Hepatocyte (in vitro differentiated cells): ENCODE data around the gene ORC2. TPM values are rescaled to one million over a fixed set of nuclear protein-coding genes. Genes with fewer than 3 reads are reported as not detected.
"Not testable (repeated sequence)": the region's sequence is repeated elsewhere in the genome, so short reads cannot be mapped to it uniquely, and the experiment has no call there.

Source experiments
- DNase-seq: peaks from one replicate; pipeline ENCODE4 v3.0.0-alpha.2; 2016; ENCODE audit warnings: low spot score
- H2AFZ ChIP-seq: fragments of 200-600 bp; sonication (generic); 2 replicates; pipeline ENCODE4 v1.6.0; 2016; ENCODE audit warnings: antibody characterized with exemption, mild to moderate bottlenecking
- H3K27ac ChIP-seq: fragments of 200-600 bp; sonication (generic); 2 replicates; pipeline ENCODE4 v1.5.1; 2016; ENCODE audit warnings: mild to moderate bottlenecking
- H3K27me3 ChIP-seq: fragments of 200-600 bp; sonication (generic); 2 replicates; pipeline ENCODE4 v1.6.1; 2016
- H3K36me3 ChIP-seq: fragments of 200-600 bp; sonication (generic); replicated peaks from 2 replicates; pipeline ENCODE4 v1.5.1; 2016; ENCODE audit warnings: low read depth; ENCODE audit not compliant: insufficient read depth
- H3K4me1 ChIP-seq: fragments of 200-600 bp; sonication (generic); 2 replicates; pipeline ENCODE4 v1.5.1; 2016; ENCODE audit warnings: mild to moderate bottlenecking, moderate library complexity; ENCODE audit not compliant: insufficient read depth
- H3K4me2 ChIP-seq: fragments of 200-600 bp; sonication (generic); 2 replicates; pipeline ENCODE4 v1.6.0; 2016
- H3K4me3 ChIP-seq: fragments of 200-600 bp; sonication (generic); 2 replicates; pipeline ENCODE4 v1.5.1; 2016; ENCODE audit warnings: mild to moderate bottlenecking
- H3K79me2 ChIP-seq: fragments of 200-600 bp; sonication (generic); 2 replicates; pipeline ENCODE4 v1.6.0; 2017; ENCODE audit warnings: mild to moderate bottlenecking
- H3K9me2 ChIP-seq: fragments of 200-600 bp; sonication (generic); replicated peaks from 2 replicates; pipeline ENCODE4 v1.6.0; 2017; ENCODE audit warnings: mild to moderate bottlenecking; ENCODE audit not compliant: insufficient read depth
- H3K9me3 ChIP-seq: fragments of 200-600 bp; sonication (generic); 2 replicates; pipeline ENCODE4 v1.5.1; 2016; ENCODE audit warnings: low read depth, mild to moderate bottlenecking
- H4K20me1 ChIP-seq: fragments of 200-600 bp; sonication (generic); 2 replicates; pipeline ENCODE4 v1.6.0; 2016; ENCODE audit warnings: mild to moderate bottlenecking; ENCODE audit not compliant: insufficient read depth, poor library complexity, severe bottlenecking
- EZH2 ChIP-seq: fragments of 200-600 bp; sonication (generic); IDR thresholded peaks from 2 replicates; pipeline ENCODE4 v1.6.1; 2016; ENCODE audit warnings: antibody characterized with exemption, mild to moderate bottlenecking, borderline replicate concordance
- EZH2phosphoT487 ChIP-seq: fragments of 200-600 bp; sonication (generic); IDR thresholded peaks from one replicate; pipeline ENCODE4 v1.6.1; 2018; ENCODE audit warnings: antibody characterized with exemption, mild to moderate bottlenecking, low read depth, moderate library complexity; ENCODE audit not compliant: unreplicated experiment, severe bottlenecking
- WGBS: methylation state at CpG from one replicate; pipeline ENCODE4 v1.1.6; 2016; ENCODE audit warnings: low lambda C conversion rate; ENCODE audit errors: missing lambda C conversion rate; 5-methylcytosine and 5-hydroxymethylcytosine counted together
- polyA plus RNA-seq: library from polyadenylated mRNA; unstranded; fragments of >200 nt; fragmentation: Nextera tagmentation; extraction: Ambion mirVana; gene quantifications from 2 replicates; pipeline ENCODE4 v1.2.1, GENCODE V29; 2016
- total RNA-seq: library from RNA; depleted of rRNA; stranded (reverse); fragments of >200 nt; gene quantifications from 2 replicates; pipeline ENCODE4 v1.2.3, GENCODE V29; 2014
- TF ChIP-seq, protein P1 (sequence below): fragments of 200-600 bp; sonication (generic); IDR thresholded peaks from 2 replicates; pipeline ENCODE4 v1.5.1; 2016; ENCODE audit warnings: antibody characterized with exemption, mild to moderate bottlenecking; ENCODE audit not compliant: poor library complexity

ORC2 gene
- total and polyA plus RNA-seq, 2 experiments from 2014 or later: 11.4 to 18.1 TPM

DNA sequence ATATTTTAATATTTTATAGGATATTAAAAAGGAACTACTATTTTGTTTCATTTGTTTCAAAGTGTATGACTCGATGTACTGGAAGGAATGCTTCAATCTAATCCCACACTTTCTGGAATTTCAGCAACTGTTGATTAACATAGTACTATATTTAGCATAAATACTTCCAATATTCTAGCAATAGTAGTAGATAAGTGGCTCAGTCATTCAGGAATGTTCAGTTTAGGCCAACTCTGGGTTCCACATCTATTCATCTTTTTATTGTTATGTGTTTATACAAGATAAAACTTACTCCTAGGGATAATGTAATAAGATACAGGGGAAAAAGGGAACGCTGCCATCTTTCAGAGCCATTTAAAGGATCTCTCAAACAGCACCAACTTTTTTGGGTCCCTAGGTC, 22.3 kb upstream of the ORC2 start:
- H3K9me2 ChIP-seq: no peaks in the 10 kb centered on the region
- TF ChIP-seq EZH2phosphoT487: no peak
- TF ChIP-seq EZH2: no peak
- TF ChIP-seq, protein P1, sequence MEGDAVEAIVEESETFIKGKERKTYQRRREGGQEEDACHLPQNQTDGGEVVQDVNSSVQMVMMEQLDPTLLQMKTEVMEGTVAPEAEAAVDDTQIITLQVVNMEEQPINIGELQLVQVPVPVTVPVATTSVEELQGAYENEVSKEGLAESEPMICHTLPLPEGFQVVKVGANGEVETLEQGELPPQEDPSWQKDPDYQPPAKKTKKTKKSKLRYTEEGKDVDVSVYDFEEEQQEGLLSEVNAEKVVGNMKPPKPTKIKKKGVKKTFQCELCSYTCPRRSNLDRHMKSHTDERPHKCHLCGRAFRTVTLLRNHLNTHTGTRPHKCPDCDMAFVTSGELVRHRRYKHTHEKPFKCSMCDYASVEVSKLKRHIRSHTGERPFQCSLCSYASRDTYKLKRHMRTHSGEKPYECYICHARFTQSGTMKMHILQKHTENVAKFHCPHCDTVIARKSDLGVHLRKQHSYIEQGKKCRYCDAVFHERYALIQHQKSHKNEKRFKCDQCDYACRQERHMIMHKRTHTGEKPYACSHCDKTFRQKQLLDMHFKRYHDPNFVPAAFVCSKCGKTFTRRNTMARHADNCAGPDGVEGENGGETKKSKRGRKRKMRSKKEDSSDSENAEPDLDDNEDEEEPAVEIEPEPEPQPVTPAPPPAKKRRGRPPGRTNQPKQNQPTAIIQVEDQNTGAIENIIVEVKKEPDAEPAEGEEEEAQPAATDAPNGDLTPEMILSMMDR: no peak
- no peaks in the 10 kb centered on the region for H3K4me1 ChIP-seq
- no peak overlapping the region for H2AFZ ChIP-seq
- no peaks in the 10 kb centered on the region for H3K36me3 ChIP-seq
- H4K20me1 ChIP-seq: no peaks in the 10 kb centered on the region
- H3K79me2 ChIP-seq: no peaks in the 10 kb centered on the region
- WGBS: 75% methylated on average over 2 of the region's 2 CpGs
- no peak overlapping the region for H3K27ac ChIP-seq
- no peaks in the 10 kb centered on the region for H3K9me3 ChIP-seq
- H3K4me3 ChIP-seq: no peak overlapping the region
- no peak overlapping the region for H3K4me2 ChIP-seq
- no peak for DNase-seq
- H3K27me3 ChIP-seq: no peaks in the 10 kb centered on the region

DNA sequence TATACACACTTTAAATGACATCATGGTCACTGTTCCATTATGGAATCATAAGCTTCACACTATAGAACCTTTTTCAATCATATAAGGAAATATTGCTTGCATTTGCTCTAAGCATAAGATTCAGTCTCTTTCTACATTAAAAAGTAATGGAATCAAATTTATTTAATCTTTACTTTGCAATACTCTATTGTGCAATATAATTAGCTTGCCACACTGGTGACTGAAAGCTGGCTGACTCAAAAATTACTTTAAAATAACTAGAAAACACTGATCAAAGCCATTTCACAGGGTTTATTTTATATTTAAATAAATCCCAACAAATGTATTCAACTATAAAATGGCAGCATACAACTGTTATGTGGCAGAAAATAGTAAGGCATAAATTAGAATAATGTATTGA, 13.2 kb upstream of the ORC2 start:
- no peaks in the 10 kb centered on the region for H3K4me1 ChIP-seq
- H2AFZ ChIP-seq: no peak overlapping the region
- no peaks in the 10 kb centered on the region for H3K9me2 ChIP-seq
- TF ChIP-seq EZH2phosphoT487: no peak
- TF ChIP-seq, protein P1: no peak
- no peak for TF ChIP-seq EZH2
- no peak for DNase-seq
- no peaks in the 10 kb centered on the region for H3K36me3 ChIP-seq
- no peak overlapping the region for H3K27ac ChIP-seq
- H3K4me2 ChIP-seq: no peak overlapping the region
- no peak overlapping the region for H3K4me3 ChIP-seq
- no peaks in the 10 kb centered on the region for H3K9me3 ChIP-seq
- H3K79me2 ChIP-seq: no peaks in the 10 kb centered on the region
- H4K20me1 ChIP-seq: no peaks in the 10 kb centered on the region
- no peaks in the 10 kb centered on the region for H3K27me3 ChIP-seq

DNA sequence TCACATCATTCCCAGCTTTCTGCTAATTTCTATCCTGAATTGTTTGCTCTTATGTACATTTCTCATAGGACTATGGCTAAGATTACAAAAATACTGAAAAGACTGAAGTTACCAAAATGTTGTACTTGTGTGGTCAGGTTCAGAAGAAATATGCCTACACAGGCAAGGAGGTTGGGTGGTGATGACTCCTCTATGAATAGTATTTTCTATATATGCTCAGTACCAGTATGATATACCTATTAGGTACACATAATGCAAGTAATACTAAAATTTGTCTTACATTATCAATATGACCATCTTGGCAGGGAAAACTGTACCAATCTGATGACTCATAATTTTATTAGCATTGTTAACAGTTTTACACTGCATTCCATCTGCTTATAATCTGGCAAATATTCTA, 12.2 kb upstream of the ORC2 start:
- H3K27ac ChIP-seq: no peak overlapping the region
- no peaks in the 10 kb centered on the region for H3K4me1 ChIP-seq
- no peak overlapping the region for H3K4me3 ChIP-seq
- no peaks in the 10 kb centered on the region for H3K27me3 ChIP-seq
- no peak for TF ChIP-seq EZH2
- TF ChIP-seq EZH2phosphoT487: no peak
- TF ChIP-seq, protein P1: no peak
- H4K20me1 ChIP-seq: no peaks in the 10 kb centered on the region
- H3K4me2 ChIP-seq: no peak overlapping the region
- DNase-seq: no peak
- no peaks in the 10 kb centered on the region for H3K9me2 ChIP-seq
- H2AFZ ChIP-seq: no peak overlapping the region
- H3K9me3 ChIP-seq: no peaks in the 10 kb centered on the region
- H3K36me3 ChIP-seq: no peaks in the 10 kb centered on the region
- H3K79me2 ChIP-seq: peaks cover 4% of the 10 kb centered on the region

DNA sequence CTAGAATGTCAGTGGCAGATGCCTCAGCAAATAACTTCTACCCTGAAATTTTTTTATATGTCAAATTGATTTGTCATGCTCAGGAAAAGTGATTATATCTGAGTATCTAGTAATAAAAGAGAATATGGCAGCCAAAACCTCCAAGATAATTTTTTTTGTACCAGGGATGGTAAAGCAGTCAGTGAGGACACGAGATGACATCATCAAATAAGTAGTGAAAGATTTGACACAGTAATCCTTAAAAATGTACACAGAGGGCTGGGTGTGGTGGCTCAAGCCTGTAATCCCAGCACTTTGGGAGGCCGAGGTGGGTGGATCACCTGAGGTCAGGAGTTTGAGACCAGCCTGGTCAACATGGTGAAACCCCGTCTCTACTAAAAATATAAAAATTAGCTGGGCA, 6.6 kb upstream of the ORC2 start:
- H2AFZ ChIP-seq, H3K27me3 ChIP-seq, H3K4me1 ChIP-seq, DNase-seq, H4K20me1 ChIP-seq, H3K9me2 ChIP-seq, H3K27ac ChIP-seq, H3K4me2 ChIP-seq, H3K9me3 ChIP-seq, H3K36me3 ChIP-seq, H3K4me3 ChIP-seq: not testable (repeated sequence)
- 85% methylated on average over 3 of the region's 3 CpGs for WGBS
- H3K79me2 ChIP-seq: peaks cover 17% of the 10 kb centered on the region
